PC-3 (cell line): ENCODE measurements around the gene HEATR9. TPM values are rescaled to one million over a fixed set of nuclear protein-coding genes. Genes with fewer than 3 reads are reported as not detected.

Experiments
- ATAC-seq: fragments of 200-7000 bp; cut with Tn5 transposase; 2 replicates; pipeline ENCODE4 v1.9.1; 2020; ENCODE audit warnings: mild to moderate bottlenecking, moderate library complexity
- BruUV-seq: library from RNA; stranded (reverse); fragments of 400-500 nt; replicated peaks from 2 replicates; lab custom pipeline; 2021; lab: Mats Ljungman, UMichigan
- CTCF ChIA-PET: fragments of 300-600 bp; sonication (Branson Sonifier 250); formaldehyde crosslinking; loops from one replicate; lab custom pipeline; 2022; ENCODE audit warnings: antibody characterized with exemption; lab: Charles Lee
- POLR2A ChIA-PET: fragments of 300-600 bp; sonication (Branson Sonifier 250); formaldehyde crosslinking; loops from one replicate; lab custom pipeline; 2022; ENCODE audit warnings: antibody characterized with exemption; ENCODE audit not compliant: unreplicated experiment; lab: Charles Lee
- DNase-seq: peaks from one replicate; pipeline ENCODE4 v3.0.0-alpha.2; 2015
- H2AFZ ChIP-seq: fragments of 300-600 bp; sonication (generic); 2 replicates; pipeline ENCODE4 v1.6.0; 2016; ENCODE audit warnings: antibody characterized with exemption, low read length
- H3F3A ChIP-seq: fragments of 300-600 bp; sonication (generic); one replicate; pipeline ENCODE4 v1.6.0; 2017; ENCODE audit warnings: antibody characterized with exemption, low read length, control low read depth, mild to moderate bottlenecking; ENCODE audit not compliant: unreplicated experiment
- H3K27ac ChIP-seq: fragments of 300-600 bp; sonication (generic); 2 replicates; pipeline ENCODE4 v1.5.1; 2016; ENCODE audit warnings: mild to moderate bottlenecking, low read length
- H3K27me3 ChIP-seq: fragments of 300-600 bp; sonication (generic); 2 replicates; pipeline ENCODE4 v1.6.1; 2016; ENCODE audit warnings: low read length, mixed read lengths
- H3K36me3 ChIP-seq: fragments of 300-600 bp; sonication (generic); 2 replicates; pipeline ENCODE4 v1.6.1; 2016; ENCODE audit warnings: low read depth, mixed run types, low read length, mixed read lengths
- H3K4me1 ChIP-seq: fragments of 300-600 bp; sonication (generic); 2 replicates; pipeline ENCODE4 v1.5.1; 2016; ENCODE audit warnings: low read length; ENCODE audit not compliant: insufficient read depth
- H3K4me2 ChIP-seq: fragments of 300-600 bp; sonication (generic); 2 replicates; pipeline ENCODE4 v1.6.0; 2016; ENCODE audit warnings: low read length
- H3K4me3 ChIP-seq: fragments of 300-600 bp; sonication (generic); 2 replicates; pipeline ENCODE4 v1.5.1; 2016; ENCODE audit warnings: mild to moderate bottlenecking, low read length, mixed read lengths
- H3K79me2 ChIP-seq: fragments of 300-600 bp; sonication (generic); 2 replicates; pipeline ENCODE4 v1.6.1; 2017; ENCODE audit warnings: low read length, mixed read lengths
- H3K9ac ChIP-seq: fragments of 300-600 bp; sonication (generic); 2 replicates; pipeline ENCODE4 v1.6.0; 2016; ENCODE audit warnings: mild to moderate bottlenecking, low read length
- H3K9me2 ChIP-seq: fragments of 300-600 bp; sonication (generic); replicated peaks from 2 replicates; pipeline ENCODE4 v1.6.1; 2016; ENCODE audit warnings: mixed run types, low read length, mixed read lengths
- H3K9me3 ChIP-seq: fragments of 300-600 bp; sonication (generic); 2 replicates; pipeline ENCODE4 v1.6.1; 2016; ENCODE audit warnings: low read length, mixed read lengths
- H4K20me1 ChIP-seq: fragments of 300-600 bp; sonication (generic); 2 replicates; pipeline ENCODE4 v1.6.1; 2016; ENCODE audit warnings: low read length, mixed read lengths
- EZH2 ChIP-seq: fragments of 300-600 bp; sonication (generic); IDR thresholded peaks from one replicate; pipeline ENCODE4 v1.6.1; 2017; ENCODE audit warnings: antibody characterized with exemption, mild to moderate bottlenecking, low read length; ENCODE audit not compliant: unreplicated experiment
- EZH2phosphoT487 ChIP-seq: fragments of 300-600 bp; sonication (generic); IDR thresholded peaks from 2 replicates; pipeline ENCODE4 v1.6.1; 2018; ENCODE audit warnings: mild to moderate bottlenecking, antibody characterized with exemption, low read length, borderline replicate concordance
- intact Hi-C: fragments of 100-400 bp; cut with micrococcal nuclease; formaldehyde crosslinking; loops from 2 replicates; pipeline ENCODE4 v1.9.0; 2023
- total RNA-seq: library from RNA; depleted of rRNA; stranded (reverse); fragments of >200 nt; gene quantifications from 2 replicates; pipeline ENCODE4 v1.2.3, GENCODE V29; 2014
- TF ChIP-seq, protein P1 (sequence below): fragments of 300-600 bp; sonication (generic); conservative IDR thresholded peaks from 2 replicates; pipeline ENCODE4 v1.5.1; 2017; ENCODE audit warnings: antibody characterized with exemption, low read depth, mild to moderate bottlenecking, low read length

Gene HEATR9
- total RNA-seq, 1 experiment from 2014 or later: not detected

DNA sequence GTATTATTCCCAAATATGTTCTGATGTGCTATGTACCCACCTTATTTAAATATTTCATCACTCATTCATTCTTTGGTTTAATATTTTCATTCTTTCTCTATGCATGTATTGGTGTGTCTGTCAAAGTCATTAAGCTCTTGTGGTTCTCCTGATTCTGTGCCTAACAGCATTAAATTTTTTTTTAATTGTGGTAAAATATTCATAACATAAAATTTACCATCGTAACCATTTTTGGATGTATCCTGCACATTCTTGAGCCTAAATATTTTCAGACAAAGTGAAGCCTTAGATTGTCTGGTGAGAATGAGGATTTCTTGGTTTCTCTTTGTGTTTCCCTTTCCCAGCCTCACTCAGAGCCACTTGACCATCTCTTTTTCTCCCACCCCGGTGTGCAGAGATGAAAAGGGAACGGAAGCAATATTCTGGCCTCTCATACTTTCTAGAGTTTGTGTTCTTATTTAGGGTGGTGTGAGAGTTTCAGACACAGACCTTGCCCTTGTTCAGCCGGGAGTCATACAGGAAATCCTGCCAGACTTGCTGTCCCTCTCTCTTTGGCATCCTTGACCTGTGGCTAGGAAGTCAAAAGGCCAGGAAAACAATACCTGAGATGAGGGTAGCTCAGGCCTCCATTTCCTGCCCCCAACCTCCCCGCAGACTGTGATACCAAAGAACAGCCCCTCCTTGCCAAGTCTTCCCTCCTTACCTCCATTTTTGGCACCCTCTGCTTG, 6.5 kb upstream of the HEATR9 start:
- no peaks in the 10 kb centered on the region for H3K4me1 ChIP-seq
- no peaks in the 10 kb centered on the region for H3K9me3 ChIP-seq
- intact Hi-C loops: no loop called here
- H3K4me2 ChIP-seq: no peak overlapping the region
- ATAC-seq: no peak
- H2AFZ ChIP-seq: no peak overlapping the region
- POLR2A ChIA-PET: no interaction called here
- H3K9me2 ChIP-seq: no peaks in the 10 kb centered on the region
- no peak for DNase-seq
- H3K27ac ChIP-seq: no peak overlapping the region
- no peak overlapping the region for H3K4me3 ChIP-seq
- H3K27me3 ChIP-seq: no peaks in the 10 kb centered on the region
- CTCF ChIA-PET: no interaction called here
- no peaks in the 10 kb centered on the region for H3K36me3 ChIP-seq
- H3F3A ChIP-seq: no peaks in the 10 kb centered on the region
- no peaks in the 10 kb centered on the region for H4K20me1 ChIP-seq
- BruUV-seq: no TSS peak
- H3K9ac ChIP-seq: no peak overlapping the region
- TF ChIP-seq, protein P1, sequence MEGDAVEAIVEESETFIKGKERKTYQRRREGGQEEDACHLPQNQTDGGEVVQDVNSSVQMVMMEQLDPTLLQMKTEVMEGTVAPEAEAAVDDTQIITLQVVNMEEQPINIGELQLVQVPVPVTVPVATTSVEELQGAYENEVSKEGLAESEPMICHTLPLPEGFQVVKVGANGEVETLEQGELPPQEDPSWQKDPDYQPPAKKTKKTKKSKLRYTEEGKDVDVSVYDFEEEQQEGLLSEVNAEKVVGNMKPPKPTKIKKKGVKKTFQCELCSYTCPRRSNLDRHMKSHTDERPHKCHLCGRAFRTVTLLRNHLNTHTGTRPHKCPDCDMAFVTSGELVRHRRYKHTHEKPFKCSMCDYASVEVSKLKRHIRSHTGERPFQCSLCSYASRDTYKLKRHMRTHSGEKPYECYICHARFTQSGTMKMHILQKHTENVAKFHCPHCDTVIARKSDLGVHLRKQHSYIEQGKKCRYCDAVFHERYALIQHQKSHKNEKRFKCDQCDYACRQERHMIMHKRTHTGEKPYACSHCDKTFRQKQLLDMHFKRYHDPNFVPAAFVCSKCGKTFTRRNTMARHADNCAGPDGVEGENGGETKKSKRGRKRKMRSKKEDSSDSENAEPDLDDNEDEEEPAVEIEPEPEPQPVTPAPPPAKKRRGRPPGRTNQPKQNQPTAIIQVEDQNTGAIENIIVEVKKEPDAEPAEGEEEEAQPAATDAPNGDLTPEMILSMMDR: no peak
- TF ChIP-seq EZH2phosphoT487: no peak
- no peak for TF ChIP-seq EZH2
- no peaks in the 10 kb centered on the region for H3K79me2 ChIP-seq

DNA sequence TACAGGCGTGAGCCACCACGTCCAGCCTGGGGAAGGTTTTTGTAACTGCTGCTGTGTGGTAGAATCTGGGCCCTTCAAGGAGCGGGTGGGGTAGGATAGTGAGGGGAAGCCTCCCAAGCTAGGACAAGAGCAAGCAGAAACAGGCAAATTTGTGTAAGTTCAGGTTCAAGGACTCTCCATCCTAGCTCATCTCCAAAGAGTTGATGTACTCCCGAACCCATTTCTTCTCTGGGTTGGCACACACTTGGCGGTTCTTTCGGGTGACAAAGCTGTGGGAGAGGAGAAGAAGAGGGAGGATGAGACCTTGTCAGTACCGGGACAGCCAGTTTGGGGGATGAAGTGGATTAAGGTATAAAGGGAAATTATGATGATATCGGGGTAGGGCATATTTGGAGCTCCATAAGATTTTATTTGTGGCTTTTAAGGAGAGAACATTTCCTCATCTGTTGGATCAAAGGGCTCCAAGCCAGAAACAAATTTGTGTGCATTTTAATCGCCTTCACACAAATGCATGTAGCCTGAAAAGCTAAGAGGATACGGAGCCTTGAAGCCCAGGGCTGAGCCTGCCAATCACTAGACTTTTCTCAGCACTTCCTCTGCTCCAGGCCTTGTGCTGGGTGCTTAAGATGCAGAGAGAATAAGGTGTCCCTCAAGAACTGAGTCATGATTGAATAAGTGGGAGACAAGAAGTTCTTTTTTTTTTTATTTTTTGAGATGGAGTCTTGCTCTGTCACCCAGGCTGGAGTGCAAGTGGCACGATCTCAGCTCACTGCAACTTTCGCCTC, 3.7 kb upstream of the HEATR9 start:
- H3K9me3 ChIP-seq: no peaks in the 10 kb centered on the region
- no peaks in the 10 kb centered on the region for H3K4me1 ChIP-seq
- BruUV-seq: no TSS peak
- H3K9ac ChIP-seq: no peak overlapping the region
- no peaks in the 10 kb centered on the region for H4K20me1 ChIP-seq
- no peaks in the 10 kb centered on the region for H3F3A ChIP-seq
- TF ChIP-seq, protein P1: no peak
- H3K36me3 ChIP-seq: no peaks in the 10 kb centered on the region
- H3K9me2 ChIP-seq: no peaks in the 10 kb centered on the region
- ChIA-PET POLR2A (no interaction called here), CTCF (no interaction called here)
- no peak overlapping the region for H3K27ac ChIP-seq
- H3K79me2 ChIP-seq: no peaks in the 10 kb centered on the region
- ATAC-seq: no peak
- no peak for DNase-seq
- H2AFZ ChIP-seq: no peak overlapping the region
- no peak overlapping the region for H3K4me2 ChIP-seq
- H3K4me3 ChIP-seq: no peak overlapping the region
- no peaks in the 10 kb centered on the region for H3K27me3 ChIP-seq
- intact Hi-C loops: no loop called here
